GM11168 (cell line): ENCODE results near the gene DIPK1A.

ENCODE experiments used
- in situ Hi-C: fragments of 300-500 bp; cut with MboI; formaldehyde crosslinking; loops from one replicate; pipeline ENCODE4 v1.12.0; 2022; ENCODE audit warnings: low sequenced_read_pairs; ENCODE audit not compliant: unreplicated experiment

Gene DIPK1A

DNA sequence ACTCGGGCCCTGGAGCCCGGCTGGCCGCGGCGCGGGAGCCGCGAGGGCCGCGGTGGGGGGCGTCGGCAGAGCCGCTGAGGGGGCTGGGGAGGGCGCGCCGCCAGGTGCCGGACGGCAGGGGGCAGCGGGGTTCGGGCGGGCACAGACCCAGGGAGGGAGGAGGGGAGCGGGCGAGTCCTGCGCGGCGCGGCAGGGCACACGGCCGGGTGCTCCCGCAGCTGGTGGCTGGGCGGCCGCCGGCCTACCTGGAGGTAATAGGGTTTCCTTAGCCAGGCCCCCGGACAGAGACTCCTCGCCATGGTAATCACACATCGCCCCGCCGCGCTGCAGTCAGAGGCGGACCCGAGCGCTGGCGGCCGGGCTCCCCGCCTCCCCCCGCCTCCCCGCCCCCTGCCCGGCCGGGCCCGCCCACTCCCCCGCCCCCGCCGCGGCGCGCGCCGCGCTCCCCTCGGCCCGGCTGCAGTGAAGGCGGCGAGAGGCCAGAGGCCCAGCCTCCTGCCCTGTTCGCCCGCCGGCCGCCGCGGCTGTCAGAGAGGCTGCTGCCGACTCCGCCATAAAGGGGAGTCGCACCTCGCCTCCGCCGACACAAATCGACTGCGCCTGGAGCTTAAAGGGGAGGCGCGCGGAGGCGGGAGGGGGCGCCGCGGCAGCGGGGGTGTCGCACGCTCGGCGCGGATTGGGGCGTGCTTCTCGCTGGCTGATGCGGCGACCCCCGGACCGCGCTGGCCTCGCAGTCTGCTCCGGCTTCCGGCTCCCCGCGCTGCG, at the start of gene DIPK1A:
Gene DIPK1A, minus strand, starts transcription at position 332 of the 765 bp plus-strand sequence. Its CDS starts 33 bp downstream, at position 299.
- in situ Hi-C loops, result loop anchor here (10.0 kb wide), 1 partner anchor 107 kb away; no protein-coding TSS in a partner anchor

DNA sequence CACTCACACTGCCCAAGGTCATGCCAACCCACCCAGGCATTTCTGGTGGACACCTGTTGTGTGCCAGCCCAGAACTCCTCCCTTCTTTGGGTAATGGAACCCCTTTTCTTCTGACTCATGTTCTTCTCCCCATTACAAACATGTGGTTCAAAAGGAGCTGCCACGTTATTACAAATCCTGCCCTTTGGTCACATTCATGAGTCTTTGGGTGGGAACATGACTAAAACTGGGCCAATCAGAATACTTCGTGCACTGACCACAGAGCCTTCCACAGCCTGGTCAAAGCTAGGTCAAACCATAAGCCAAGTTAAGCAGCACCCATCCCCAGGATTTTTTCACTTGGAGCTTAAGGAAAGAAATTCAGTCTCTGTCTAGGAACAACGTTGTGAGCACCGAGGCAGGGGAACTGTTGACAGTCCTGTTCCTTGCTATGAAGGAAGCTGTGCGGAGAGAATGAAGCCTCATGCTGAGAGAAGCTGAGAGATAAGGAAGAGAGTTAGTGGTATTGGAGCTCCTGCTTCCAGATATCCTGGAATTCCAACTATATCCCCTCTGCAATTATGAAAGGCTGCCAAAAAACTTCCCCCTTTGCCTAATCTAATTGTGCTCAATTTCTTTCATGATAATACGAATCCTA, 46.8 kb upstream of the DIPK1A start:
- in situ Hi-C loops, result no loop called here

DNA sequence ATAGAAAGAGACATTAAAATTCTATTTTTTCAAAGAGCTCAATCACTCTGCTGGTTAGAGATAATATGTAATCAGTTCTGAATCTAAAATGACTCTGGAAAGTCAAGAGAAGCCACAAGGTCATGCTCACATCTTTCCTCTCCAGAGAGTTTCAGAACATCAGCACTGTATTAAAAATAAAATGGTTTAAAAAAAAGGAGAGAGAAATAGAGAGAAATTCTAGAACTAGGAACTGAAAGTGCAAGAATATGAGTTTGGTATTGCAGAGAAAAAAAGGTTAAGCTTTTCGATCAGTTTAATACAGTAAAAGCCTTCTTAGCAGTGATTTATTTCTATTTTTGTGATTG, 44.0 kb upstream of the DIPK1A start:
- in situ Hi-C loops, result no loop called here

DNA sequence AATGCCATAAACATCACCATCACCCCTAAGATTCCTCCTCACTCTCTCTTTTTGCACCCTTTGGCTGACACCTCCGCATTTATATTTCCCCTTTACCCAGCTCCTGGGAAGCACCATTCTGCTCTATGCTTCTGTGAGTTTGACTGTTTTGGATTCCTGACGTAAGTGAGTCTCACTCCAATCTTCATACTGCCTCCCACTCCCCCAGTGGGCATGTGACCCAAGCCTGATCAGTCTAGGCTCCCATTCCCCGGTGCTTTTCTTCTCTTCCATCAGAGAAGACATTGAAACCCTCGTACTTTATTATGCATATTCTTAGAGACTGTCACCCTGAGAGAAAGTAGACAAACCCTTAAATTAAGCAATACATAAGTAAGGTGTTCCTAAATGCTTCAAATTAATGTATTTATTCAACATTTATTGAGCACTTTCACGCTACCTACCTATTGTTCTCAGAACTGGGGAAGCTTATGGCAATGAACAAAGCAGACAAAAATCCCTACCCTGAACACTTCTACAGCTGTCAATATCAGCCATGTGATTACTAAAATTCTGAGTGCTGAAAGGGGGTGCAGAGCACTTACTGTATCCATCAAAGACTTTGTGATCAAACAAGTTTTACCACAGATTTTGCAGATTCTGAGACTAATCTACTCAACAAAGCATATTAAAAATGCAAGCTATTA, 43.4 kb upstream of the DIPK1A start:
- in situ Hi-C loops, result no loop called here

DNA sequence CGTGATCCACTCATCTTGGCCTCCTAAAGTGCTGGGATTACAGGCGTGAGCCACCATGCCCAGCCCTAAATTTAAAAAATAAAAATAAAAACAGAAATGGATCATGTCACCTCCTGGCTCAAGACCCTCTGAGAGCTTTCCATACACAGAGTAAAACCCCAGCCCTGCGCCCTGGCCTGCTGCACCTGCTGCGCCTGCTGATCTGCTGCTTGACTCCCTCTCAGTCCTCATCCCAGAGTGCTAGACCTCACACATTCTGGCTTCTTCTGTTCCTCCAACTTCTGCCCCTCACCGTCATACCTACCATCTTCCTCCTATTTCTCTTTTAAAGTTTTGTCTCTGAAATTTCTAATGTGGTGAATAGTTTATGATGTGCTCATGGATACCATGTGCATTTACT, 42.7 kb upstream of the DIPK1A start:
- in situ Hi-C loops, result no loop called here

DNA sequence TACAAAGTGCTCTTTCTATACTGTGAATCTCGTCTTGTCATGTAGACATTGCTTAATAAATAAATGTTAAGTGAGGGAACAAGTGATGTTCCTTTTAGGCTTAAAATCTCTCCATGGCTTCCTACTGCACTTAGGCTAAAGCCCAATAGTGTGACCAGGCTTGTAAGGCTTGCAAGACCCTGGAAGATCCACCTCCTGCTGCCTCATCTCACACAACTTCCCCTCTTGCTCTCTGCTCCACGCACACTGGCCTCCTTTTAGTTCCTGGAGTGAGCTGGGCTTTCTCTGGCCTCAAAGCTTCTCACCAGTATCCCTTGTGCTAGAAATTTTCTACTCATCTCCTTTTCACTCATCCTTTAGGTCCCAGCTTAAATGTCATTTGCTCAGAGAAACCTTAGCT, 41.5 kb upstream of the DIPK1A start:
- in situ Hi-C loops, result no loop called here

DNA sequence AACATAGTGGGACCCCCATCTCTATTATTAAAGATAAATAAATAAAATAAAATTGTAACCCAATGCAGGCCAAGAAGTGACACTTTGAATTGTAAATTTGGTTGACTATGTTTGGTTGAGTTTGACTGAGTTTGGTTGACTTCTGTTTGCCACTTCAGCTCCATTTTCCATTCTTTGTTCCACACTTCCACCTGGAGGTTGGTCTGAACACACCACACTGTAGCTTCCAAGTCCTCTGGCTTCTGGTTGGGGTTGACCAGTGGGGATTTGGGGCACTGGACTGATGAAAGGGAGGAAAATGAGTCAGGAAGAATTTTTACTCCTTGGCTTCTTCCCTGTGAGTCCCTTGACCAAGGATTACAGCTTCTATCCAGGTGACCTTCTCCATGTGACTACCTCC, 40.6 kb upstream of the DIPK1A start:
- in situ Hi-C loops, result no loop called here

DNA sequence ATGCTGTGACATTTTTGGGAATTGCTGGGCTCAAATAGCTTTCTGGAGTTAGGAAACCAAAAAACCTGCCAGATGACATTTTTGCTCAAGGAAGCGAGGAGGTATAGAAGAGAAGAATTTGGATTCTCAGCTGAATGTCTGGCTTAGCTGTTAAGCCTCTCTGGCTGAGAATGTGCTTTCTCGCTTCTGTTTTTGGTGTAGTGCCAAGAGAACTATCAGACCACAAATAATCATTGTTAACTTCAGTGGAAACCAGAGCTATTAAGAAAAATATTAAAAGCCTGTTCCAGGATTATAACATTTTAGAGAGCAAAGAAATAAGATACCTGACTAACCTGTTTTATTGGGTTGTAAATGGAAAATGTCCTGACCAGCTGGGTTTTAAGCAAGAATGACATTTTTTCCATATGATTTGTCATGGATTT, 39.5 kb upstream of the DIPK1A start:
- in situ Hi-C loops, result no loop called here

DNA sequence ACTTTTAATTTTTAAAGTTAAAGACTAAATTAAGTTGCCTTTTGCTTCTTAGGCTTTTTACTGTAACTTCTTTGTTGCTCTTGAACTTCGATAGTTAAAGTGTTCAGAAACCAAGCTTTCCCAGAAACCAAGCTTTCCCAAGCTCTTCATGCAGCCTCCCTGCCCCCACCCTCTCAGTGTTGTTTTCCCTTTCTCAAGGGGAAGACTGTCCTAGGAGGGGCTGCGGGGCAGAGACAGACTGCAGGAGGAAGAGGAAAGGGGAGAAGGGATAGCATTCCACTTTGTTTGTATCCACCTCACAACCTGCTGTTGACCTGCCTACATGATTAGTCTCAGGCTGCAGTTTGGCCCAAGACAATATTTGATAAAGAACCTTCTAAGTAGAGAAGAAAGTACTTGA, 39.0 kb upstream of the DIPK1A start:
- in situ Hi-C loops, result no loop called here

DNA sequence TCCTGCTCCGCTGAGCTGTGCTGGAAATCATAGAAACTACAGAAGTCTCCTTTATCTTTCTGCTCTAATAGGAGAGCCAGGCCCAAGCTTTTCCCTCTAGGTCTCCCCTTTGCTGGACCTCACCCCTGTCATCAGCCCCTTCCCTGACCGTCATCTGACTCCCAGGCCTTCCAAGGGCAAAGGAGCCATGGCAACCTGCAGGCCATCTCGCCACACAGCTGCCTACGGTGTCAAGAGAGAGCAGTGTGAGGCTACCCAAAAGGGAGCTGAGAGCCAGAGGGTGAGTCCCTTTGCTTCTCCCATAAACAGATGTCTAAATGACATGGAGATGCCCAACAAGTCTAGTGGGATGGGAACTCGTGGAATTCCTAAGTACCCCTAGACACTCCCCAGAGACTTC, 37.6 kb upstream of the DIPK1A start:
- in situ Hi-C loops, result loop anchor here (5.0 kb wide), 1 partner anchor 142 kb away; no protein-coding TSS in a partner anchor

DNA sequence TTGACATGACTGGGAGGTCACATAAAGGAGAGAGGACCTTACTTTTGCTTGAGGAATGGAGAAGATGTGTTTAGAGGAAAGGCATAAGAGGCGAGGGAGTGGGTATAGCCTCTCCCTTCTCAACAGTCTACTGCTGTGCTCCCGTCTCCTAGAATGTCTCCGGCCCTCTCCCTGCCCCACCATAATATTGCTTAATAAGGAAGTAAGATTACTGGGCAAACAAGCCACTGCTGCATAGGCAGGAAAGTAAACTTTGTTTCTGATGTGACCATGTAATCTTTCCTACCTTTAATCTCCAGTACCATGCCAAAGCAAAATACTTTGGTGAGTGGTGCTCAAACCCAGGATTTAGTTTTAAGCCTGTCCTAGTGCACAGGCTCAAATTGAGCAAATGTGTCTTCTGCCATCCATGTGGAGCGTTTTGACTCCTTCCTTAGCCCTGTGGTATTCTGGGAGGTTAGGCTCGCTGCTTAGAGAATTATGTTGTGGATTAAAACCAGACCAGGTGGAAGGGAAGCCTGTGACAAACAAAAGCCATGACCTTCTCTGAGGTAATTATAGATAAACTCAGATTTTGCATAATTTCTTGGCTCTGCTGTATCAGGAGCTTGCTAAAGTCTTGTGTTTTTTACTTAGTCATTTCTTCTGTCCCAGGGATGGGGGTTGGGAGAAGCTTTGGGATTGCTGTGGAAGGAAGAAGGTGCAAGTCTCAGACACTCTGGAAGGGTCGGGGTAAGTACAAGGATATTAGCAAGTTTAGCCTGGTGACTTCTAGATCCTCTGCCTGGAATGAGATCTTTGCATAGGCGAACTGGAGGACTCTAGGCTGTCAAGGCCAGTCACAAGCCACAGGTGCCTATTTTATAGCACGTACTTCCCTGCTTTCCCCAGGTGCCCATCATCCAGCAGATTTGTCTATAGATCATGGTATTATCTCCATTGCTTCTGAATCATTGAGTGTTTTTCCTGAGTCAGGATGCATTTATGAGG, 34.5 kb upstream of the DIPK1A start:
- in situ Hi-C loops, result loop anchor here (5.0 kb wide), 1 partner anchor 138 kb away; no protein-coding TSS in a partner anchor

DNA sequence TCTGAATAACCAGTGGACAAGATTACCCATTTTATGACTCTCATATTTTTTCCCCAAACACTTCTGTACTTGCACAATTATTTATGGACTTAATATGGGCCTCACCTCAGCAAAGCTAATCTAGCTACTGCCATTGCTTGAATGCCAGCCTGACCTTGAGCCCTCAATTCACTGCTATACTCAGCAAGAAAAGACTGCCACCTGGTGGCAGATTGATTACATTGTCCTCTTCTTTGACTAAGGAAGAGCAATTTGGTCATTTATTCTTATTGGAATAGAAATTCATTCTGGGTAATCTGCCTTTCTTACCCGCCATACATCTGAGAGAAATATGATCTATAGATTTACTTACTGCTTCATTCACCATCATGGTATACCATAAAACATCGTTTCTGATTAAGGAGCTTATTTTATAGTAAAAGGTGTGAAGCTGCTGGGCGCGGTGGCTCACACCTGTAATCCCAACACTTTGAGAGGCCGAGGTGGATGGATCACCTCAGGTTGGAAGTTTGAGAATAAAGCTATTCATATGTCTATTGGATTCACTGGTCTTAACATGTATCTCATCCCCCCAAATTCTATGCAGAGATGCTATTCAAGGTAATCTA, 32.9 kb upstream of the DIPK1A start:
- in situ Hi-C loops, result no loop called here

DNA sequence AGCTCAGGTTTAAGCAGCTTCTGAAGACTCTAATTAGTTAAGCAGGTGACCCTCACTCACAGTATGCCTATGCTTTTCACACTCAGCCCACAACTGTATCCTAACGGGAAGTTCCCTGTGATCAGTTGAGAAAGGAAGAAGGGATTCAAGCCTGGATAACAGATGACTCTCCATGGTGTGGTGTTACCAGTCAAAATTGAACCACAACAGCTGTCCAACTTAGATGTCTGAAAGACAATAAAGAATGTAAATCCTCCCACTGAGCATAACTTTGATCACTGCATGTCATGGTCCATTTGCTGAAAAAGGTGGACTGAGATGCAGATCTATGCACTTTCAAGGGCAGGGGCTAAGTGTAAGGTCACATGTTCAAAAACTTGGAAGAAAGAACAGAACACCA, 32.3 kb upstream of the DIPK1A start:
- in situ Hi-C loops, result no loop called here

DNA sequence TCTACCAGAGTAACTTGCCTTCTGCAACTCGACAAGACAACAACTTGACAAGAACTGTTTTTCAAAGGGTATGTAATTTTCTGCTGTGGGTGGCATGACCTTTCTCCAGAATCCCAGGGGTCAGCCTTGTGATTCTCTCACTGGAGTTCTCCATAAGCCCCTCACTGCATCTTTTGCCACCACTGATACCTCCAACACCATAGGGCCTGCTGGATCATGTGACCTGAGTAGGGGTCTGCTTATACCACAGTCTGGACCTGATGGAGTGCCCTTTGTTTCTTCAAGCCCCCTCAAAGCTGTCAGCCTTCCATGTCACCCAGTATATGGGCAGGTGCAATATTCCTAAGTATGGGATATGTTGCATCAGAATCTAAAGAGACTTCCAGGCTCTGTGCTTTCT, 31.6 kb upstream of the DIPK1A start:
- in situ Hi-C loops, result no loop called here

DNA sequence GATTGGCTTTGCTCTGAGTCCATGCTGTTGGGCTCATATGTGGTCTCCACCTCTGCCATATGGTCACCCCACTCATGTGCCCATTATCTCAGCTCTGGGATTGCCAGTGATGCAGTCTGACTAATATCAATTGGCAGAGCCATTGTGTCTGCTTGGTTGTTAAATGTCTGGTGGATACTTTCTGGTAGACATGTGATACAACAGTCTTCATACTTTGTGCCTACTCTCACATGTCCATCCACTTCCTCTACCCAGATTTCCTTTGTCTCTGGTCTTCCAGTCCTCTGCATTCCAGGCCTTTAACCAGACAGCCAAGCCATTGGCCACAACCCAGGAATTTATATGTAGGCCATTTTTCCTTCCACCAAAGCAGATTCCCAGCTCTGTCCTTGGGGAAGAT, 30.8 kb upstream of the DIPK1A start:
- in situ Hi-C loops, result no loop called here

DNA sequence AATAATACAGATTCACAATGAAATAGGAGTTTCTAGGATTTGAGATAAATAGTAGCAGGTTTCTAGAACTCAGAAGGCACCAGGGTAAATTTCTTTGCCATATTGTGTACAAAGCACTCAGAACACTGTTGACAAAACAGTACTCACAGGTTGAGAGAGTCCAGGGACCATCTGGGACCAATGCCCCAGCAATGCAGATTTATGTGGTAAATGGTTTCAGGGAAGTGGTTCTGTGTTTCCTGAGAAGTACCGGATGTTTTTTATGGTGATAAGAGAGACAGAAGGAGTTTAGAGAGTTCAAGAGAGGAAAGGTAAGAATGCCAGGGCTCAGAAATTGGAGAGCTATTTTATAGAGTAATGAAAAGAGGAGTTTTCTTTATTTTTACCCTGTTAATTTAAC, 29.6 kb upstream of the DIPK1A start:
- in situ Hi-C loops, result no loop called here

DNA sequence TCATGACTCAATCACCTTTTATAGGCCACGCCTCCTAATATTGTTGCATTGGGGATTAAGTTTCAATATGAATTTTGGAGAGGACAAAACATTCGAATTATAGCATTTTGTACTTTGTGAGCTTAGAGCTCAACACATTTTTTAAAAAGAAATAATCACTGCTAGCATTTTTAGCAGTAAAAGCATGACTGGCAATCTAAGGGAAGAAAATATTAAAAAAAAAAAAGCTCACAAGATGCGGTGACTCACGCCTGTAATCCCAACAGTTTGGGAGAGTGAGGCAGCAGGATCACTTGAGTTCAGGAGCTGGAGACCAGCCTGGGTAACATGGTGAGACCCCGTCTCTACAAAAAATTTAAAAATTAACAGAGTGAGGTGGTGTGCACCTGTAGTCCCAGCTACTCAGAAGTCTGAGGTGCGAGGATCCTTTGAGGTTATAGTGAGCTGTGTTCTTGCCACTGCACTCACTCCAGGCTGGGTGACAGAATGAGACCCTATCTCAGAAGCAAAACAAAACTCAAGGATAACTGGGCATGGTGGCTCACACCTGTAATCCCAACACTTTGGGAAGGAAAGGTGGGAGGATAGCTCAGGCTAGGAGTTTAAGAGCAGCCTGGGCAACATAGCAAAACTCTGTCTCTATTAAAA, 28.8 kb upstream of the DIPK1A start:
- in situ Hi-C loops, result no loop called here

DNA sequence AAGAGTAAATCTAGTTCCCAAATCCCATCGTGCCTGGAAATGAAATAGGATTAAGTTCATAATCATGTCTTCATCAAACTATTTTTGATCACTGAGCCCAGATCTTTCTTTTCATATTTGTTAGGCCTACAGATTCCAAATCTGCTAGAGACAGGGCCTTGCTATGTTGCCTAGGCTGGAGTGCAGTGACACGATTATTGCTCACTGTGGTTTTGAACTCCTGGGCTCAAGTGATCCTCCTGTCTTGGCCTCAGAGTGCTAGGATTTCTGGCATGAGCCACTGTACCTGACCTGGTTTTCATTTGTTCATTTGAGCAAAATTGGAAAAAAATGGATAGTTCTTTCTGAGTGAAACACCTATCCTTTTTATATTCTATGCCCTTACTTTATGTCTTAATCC, 28.0 kb upstream of the DIPK1A start:
- in situ Hi-C loops, result no loop called here

DNA sequence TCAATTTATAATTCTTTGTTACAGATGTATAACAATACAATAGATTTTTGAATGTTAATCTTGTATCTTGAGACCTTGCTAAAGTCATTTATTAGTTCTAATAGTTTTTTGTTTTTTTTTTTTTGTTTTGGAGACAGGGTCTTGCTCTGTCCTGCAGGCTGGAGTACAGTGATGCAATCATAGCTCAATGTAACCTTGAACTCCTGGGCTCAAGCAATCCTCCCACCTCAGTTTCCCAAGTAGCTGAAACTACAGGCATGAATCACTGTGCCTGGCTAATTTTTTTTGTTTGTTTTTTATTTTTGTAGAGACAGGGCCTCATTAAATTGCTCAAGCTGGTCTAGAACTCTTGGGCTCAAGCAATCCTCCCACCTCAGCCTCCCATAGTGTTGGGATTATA, 26.2 kb upstream of the DIPK1A start:
- in situ Hi-C loops, result no loop called here
